Erythroblast (primary cell): ENCODE measurements around the gene PHKG2.

ENCODE experiments used
- GATA1 ChIP-seq: IDR thresholded peaks from 2 replicates; pipeline ENCODE4 v1.6.1; 2011; ENCODE audit warnings: low read depth, mild to moderate bottlenecking, control low read depth, low read length, moderate library complexity
- POLR2A ChIP-seq: IDR thresholded peaks from 2 replicates; pipeline ENCODE4 v1.6.1; 2011; ENCODE audit warnings: mild to moderate bottlenecking, low read length

DNA sequence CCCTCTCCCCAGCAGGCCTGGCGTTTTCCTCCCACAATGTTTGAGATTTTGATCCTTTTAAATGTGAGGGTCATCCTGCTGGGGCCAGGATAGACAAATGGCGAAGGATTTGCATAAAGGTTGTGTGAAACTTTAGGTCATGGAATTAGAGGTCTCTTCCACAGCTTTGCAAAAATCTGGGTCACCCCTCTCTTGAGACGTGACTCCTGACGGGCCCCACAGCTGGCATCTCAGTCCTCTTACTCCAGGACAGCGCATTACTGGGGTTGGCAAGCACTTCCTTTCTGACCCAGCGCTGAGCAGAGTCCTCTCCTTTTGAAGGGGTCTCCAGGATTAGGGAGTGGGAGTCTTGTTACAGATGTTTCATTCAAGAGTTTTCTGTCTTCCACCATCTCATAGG is 31.4 kb downstream of the PHKG2 start:
- no peak for TF ChIP-seq POLR2A
- no peak for TF ChIP-seq GATA1
